ENCODE results near the gene SMPX.

DNA sequence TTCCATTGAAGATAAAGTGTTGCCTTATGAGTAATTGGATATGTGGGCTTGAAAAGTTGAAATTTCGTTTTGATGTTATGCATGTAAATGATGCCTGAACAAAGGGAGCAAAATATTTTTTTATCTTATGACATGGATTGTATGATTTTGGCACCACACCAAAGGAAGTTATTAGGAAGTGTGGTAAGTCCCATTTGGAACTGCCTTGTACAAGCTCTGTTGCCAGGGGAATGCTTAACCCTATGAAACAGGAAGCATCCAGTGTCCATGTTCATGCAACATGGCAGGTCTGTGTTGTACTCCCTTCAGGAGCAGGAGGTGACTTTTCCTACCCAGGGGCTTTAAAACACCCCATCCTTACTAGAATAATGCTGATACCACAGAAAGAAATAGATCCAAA is 13.2 kb downstream of the SMPX start:
- TF ChIP-seq, protein P1, sequence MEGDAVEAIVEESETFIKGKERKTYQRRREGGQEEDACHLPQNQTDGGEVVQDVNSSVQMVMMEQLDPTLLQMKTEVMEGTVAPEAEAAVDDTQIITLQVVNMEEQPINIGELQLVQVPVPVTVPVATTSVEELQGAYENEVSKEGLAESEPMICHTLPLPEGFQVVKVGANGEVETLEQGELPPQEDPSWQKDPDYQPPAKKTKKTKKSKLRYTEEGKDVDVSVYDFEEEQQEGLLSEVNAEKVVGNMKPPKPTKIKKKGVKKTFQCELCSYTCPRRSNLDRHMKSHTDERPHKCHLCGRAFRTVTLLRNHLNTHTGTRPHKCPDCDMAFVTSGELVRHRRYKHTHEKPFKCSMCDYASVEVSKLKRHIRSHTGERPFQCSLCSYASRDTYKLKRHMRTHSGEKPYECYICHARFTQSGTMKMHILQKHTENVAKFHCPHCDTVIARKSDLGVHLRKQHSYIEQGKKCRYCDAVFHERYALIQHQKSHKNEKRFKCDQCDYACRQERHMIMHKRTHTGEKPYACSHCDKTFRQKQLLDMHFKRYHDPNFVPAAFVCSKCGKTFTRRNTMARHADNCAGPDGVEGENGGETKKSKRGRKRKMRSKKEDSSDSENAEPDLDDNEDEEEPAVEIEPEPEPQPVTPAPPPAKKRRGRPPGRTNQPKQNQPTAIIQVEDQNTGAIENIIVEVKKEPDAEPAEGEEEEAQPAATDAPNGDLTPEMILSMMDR (IDR thresholded peaks at IDR 0.05): no peak
- no peak for TF ChIP-seq POLR2A (IDR thresholded peaks at IDR 0.05)
